ENCODE measurements around the gene GPC5.

The GPC5 gene

DNA sequence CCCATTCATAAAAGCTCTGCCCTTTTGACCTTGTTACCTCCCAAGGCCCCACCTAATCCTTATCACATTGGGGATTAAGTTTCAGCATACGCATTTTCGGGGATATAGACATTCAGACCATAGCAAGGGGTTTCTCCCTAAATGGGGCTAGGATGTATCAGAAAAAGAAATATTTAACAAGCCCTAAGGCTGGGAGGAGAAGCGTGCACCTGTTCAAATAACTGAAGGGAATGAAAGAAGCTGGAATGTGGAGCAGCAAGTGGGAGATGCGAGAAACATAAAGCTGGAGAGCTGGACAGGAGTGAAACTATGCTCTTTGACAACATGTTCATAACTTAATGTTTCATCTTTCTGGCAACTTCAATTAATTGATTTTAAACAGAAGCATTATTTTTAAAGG lies 1016.4 kb downstream of the GPC5 start:
- no peak for DNase-seq (ENCODE audit: low read depth)
- TF ChIP-seq, protein P1, sequence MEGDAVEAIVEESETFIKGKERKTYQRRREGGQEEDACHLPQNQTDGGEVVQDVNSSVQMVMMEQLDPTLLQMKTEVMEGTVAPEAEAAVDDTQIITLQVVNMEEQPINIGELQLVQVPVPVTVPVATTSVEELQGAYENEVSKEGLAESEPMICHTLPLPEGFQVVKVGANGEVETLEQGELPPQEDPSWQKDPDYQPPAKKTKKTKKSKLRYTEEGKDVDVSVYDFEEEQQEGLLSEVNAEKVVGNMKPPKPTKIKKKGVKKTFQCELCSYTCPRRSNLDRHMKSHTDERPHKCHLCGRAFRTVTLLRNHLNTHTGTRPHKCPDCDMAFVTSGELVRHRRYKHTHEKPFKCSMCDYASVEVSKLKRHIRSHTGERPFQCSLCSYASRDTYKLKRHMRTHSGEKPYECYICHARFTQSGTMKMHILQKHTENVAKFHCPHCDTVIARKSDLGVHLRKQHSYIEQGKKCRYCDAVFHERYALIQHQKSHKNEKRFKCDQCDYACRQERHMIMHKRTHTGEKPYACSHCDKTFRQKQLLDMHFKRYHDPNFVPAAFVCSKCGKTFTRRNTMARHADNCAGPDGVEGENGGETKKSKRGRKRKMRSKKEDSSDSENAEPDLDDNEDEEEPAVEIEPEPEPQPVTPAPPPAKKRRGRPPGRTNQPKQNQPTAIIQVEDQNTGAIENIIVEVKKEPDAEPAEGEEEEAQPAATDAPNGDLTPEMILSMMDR (conservative IDR thresholded peaks at IDR 0.05; ENCODE audit: control insufficient read depth, insufficient read depth, low read depth, low read length), result no peak
- H3K4me3 ChIP-seq (ENCODE audit: control insufficient read depth, low read depth, low read length), result no peak overlapping the region

DNA sequence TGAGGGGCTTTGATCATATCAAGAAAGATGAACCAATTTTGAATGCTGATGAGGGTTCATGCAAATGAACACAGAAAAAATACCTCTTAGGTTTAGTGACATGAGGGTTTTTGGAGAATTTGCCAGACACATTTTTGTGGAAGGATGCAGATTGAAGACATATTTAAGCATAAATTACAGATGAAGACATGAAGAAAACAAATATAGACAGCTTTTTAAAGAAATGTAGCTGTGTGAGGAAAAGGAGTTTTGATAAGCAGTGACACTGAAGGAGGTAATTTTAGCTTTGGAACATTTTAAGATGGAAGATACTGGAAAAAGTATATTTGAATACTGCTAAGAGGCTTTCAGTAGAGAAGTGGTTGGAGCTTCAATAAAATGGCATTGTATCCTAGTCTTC lies 1017.4 kb downstream of the GPC5 start:
- DNase-seq (ENCODE audit: low read depth), result no peak
- H3K4me3 ChIP-seq (ENCODE audit: control insufficient read depth, low read depth, low read length), result no peak overlapping the region
- TF ChIP-seq, protein P1 (conservative IDR thresholded peaks at IDR 0.05; ENCODE audit: control insufficient read depth, insufficient read depth, low read depth, low read length), result no peak

DNA sequence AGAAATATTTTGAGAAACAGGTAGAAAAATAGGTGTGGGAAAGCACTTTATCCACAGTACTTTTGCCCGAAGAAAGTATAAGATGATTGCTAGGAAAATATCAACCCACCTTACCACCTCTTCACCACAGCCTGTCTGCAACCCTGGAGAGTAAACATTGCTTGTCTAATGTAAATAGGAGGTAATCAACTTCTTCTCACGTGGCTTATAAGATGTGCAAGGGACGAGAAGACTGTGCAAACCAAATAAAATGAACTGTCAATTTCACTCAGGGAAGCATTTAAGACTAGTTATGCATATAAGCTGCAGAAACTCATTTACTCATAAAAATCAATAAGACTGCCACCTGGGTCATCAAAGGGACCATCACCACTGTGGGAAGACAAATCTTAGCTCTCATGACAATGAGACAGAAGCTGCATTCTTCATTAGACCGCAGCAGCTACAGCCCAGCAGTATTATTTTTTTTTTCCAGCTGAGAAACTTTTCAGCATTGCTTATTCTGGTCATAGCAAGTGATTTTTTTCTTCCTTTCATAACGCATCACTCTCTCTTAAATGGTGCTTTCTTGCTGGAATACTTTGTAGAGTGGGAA lies 1020.5 kb downstream of the GPC5 start:
- DNase-seq (ENCODE audit: low read depth), result no peak
- H3K4me3 ChIP-seq (ENCODE audit: control insufficient read depth, low read depth, low read length), result no peak overlapping the region
- TF ChIP-seq, protein P1 (conservative IDR thresholded peaks at IDR 0.05; ENCODE audit: control insufficient read depth, insufficient read depth, low read depth, low read length), result no peak

DNA sequence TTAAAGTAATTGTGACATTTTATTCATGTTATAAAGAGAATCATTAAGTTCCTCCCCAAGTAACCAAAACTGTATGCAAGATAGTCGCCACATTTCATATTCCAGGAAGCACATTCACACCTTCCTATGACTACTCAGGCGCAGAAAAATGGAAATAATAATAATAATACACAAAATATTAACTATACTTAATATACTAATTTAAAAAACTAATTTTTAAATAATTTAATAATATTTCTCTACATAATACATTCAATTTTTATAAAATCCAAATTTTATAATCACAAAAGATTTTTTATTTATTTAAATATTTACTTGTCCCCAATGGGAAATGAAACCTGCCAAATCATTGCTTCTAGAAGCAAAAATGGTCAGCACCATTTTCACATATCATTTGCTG lies 1030.8 kb downstream of the GPC5 start:
- no peak overlapping the region for H3K4me3 ChIP-seq (ENCODE audit: control insufficient read depth, low read depth, low read length)
- TF ChIP-seq, protein P1 (conservative IDR thresholded peaks at IDR 0.05; ENCODE audit: control insufficient read depth, insufficient read depth, low read depth, low read length), result no peak
- no peak for DNase-seq (ENCODE audit: low read depth)

DNA sequence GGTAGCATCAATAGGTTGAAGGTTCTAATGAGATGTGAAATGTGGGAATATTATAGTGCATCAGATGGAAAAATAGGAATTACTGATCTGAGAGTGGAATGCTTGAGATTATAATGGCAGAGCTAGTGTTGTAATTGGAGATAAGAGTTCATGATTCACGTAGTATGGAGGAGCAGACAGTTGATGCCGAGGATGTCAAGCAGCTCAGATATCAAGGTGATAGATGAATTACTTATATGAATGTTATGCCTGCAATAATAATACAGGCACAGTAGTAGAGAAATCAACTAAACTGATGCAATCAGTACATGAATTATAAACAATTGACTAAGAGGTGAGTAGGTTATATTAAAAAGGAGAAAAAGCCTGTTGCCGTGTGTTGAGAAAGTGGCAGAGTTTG lies 1035.0 kb downstream of the GPC5 start:
- no peak overlapping the region for H3K4me3 ChIP-seq (ENCODE audit: control insufficient read depth, low read depth, low read length)
- TF ChIP-seq, protein P1 (conservative IDR thresholded peaks at IDR 0.05; ENCODE audit: control insufficient read depth, insufficient read depth, low read depth, low read length), result no peak
- no peak for DNase-seq (ENCODE audit: low read depth)

DNA sequence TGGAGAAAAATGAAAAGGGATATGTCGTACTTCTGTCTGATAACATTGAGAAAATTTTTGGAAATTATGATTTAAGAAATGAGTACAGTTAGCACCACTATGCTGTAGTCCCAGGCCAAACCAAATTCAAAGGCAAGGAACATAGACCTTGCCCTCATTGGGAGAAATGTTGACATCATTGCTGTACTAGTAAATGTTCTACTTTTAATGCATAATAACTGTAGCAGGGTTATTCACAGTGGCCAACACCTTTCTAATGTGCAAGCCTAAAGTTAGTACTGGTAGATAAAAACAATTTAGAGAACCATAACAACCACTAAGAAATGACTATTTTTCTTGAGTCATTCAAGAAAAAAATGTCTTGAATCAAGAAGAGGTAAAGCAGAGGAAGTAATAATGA lies 1035.5 kb downstream of the GPC5 start:
- DNase-seq (ENCODE audit: low read depth), result no peak
- H3K4me3 ChIP-seq (ENCODE audit: control insufficient read depth, low read depth, low read length), result no peak overlapping the region
- TF ChIP-seq, protein P1 (conservative IDR thresholded peaks at IDR 0.05; ENCODE audit: control insufficient read depth, insufficient read depth, low read depth, low read length), result no peak

DNA sequence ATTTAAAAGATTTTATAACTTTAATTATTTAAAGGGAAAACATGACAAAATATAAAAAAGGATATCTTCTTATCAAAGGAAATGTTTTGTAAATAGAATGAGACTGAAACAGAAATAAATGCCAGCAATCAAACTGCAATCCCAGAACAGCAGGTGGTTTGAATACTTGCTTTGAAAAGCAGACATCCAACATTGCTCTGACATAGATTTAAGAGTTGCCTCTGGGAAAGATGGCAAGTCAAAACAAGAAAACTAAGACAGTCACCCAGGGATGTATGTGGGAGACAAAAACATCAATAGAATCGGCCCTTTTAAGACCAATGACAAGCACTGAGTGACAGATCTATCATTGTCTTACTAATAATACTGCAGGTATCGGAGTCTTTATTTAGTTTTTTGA lies 1038.5 kb downstream of the GPC5 start:
- DNase-seq (ENCODE audit: low read depth), result no peak
- TF ChIP-seq, protein P1 (conservative IDR thresholded peaks at IDR 0.05; ENCODE audit: control insufficient read depth, insufficient read depth, low read depth, low read length), result no peak
- H3K4me3 ChIP-seq (ENCODE audit: control insufficient read depth, low read depth, low read length), result no peak overlapping the region
